ENCODE results near the gene DCLK2. TPM values are rescaled to one million over a fixed set of nuclear protein-coding genes. Genes with fewer than 3 reads are reported as not detected.

The DCLK2 gene
- total RNA-seq, 1 donor from 2014 or later = 4.9 TPM

GRCh38 chr4:150061086-150061776 is 17.0 kb upstream of the DCLK2 start:
- ATAC-seq (no peak), DNase-seq (no peak)
- Histone ChIP-seq H3K4me3 (no peak overlapping the region), H3K27me3 (no peaks in the 10 kb centered on the region), H3K9me3 (no peaks in the 10 kb centered on the region), H3K36me3 (no peaks in the 10 kb centered on the region), H3K4me1 (peaks cover 6% of the 10 kb centered on the region), H3K27ac (no peak overlapping the region)
- intact Hi-C loops (cut with DNase I) = no loop called here
- no peak for TF ChIP-seq CTCF (IDR thresholded peaks at IDR 0.05)

GRCh38 chr4:150063128-150063527 is 15.1 kb upstream of the DCLK2 start:
- ATAC-seq (no peak), DNase-seq (no peak)
- Histone ChIP-seq H3K4me1 (peaks cover 6% of the 10 kb centered on the region), H3K36me3 (no peaks in the 10 kb centered on the region), H3K27ac (no peak overlapping the region), H3K4me3 (no peak overlapping the region), H3K9me3 (no peaks in the 10 kb centered on the region), H3K27me3 (no peaks in the 10 kb centered on the region)
- intact Hi-C loops (cut with DNase I) = no loop called here
- TF ChIP-seq CTCF (IDR thresholded peaks at IDR 0.05) = no peak

GRCh38 chr4:150065740-150066139 is 12.5 kb upstream of the DCLK2 start:
- no peak overlapping the region for H3K27ac ChIP-seq
- peaks cover 6% of the 10 kb centered on the region for H3K4me1 ChIP-seq
- no peaks in the 10 kb centered on the region for H3K36me3 ChIP-seq
- no peaks in the 10 kb centered on the region for H3K9me3 ChIP-seq
- no peak for TF ChIP-seq CTCF (IDR thresholded peaks at IDR 0.05)
- ATAC-seq = no peak
- intact Hi-C loops (cut with DNase I) = no loop called here
- no peaks in the 10 kb centered on the region for H3K27me3 ChIP-seq
- H3K4me3 ChIP-seq = no peak overlapping the region
- DNase-seq = no peak

DNA sequence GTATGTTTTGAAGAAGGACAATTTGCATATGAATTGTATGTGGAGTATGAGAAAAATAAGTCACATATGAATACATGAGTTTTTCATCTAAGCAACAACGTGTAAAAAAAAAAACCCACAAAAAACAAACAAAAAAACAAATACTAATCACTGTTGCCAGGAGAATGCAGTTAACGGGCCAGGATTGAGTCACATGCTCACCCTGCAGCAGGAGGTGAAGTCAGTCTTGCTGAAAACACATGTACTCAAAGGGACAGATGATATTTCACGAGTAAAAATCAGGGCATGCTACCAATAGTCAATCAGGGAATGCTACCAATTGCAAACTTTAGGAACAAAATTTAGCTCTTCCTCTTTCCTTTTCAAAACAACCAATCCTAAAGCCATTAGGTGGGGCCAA is 10.4 kb upstream of the DCLK2 start:
- no peaks in the 10 kb centered on the region for H3K9me3 ChIP-seq
- peaks cover 2% of the 10 kb centered on the region for H3K4me1 ChIP-seq
- ATAC-seq = no peak
- intact Hi-C loops (cut with DNase I) = no loop called here
- no peaks in the 10 kb centered on the region for H3K27me3 ChIP-seq
- H3K36me3 ChIP-seq = no peaks in the 10 kb centered on the region
- TF ChIP-seq CTCF (IDR thresholded peaks at IDR 0.05) = no peak
- no peak for DNase-seq
- H3K27ac ChIP-seq = no peak overlapping the region
- no peak overlapping the region for H3K4me3 ChIP-seq

DNA sequence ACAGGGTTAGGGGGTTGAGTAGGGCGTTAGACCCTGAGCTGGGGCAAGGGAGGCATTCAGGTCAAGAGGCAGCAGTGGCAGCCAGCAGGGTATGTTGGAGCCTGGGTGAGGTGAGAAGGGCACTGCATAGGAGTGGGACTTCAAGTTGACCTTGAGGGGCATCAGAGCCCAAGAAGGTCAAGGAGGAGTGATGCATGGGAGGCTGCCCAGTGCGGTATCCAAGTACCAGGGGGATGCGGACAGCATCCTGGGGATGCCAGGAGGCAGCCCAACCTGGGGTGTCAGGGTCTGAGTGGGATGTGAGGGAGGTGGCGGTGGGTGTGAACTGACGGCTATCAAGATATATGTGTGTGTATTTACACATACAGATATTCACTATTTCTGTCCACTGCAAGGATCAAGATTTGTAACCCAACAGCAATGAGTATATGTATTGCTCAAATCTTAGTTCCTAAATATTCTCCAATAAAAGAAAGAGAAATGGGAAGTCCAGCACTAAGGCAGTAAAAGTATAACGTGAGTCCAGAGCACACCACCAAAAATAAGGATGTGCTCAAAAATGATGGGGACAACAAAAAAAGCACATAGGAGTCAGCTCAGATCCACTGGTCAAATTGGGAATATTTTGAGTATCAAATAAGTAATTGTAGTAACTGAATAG is 9.8 kb upstream of the DCLK2 start:
- ATAC-seq = no peak
- Histone ChIP-seq H3K36me3 (no peaks in the 10 kb centered on the region), H3K27ac (no peak overlapping the region), H3K9me3 (no peaks in the 10 kb centered on the region), H3K4me3 (no peak overlapping the region), H3K4me1 (no peaks in the 10 kb centered on the region), H3K27me3 (no peaks in the 10 kb centered on the region)
- TF ChIP-seq CTCF (IDR thresholded peaks at IDR 0.05) = no peak
- intact Hi-C loops (cut with DNase I) = no loop called here
- peak; percentile 61 for DNase-seq
